GM13977 (cell line): ENCODE data around the gene NOB1.
A peak's percentile ranks its signal among the peaks of the same experiment; 100 is the strongest.

Experiments
- DNase-seq: peaks from one replicate; pipeline ENCODE4 v3.0.0; 2012; ENCODE audit warnings: low spot score
- in situ Hi-C: fragments of 300-500 bp; cut with MboI; formaldehyde crosslinking; loops from one replicate; pipeline ENCODE4 v1.12.0; 2022; ENCODE audit warnings: low sequenced_read_pairs, low pct_unique_long_range_greater_than_20kb, mixed read lengths, inconsistent platforms; ENCODE audit not compliant: unreplicated experiment
- TF ChIP-seq, protein P1 (sequence below): IDR thresholded peaks from 2 replicates; pipeline ENCODE4 v1.5.1; 2012; ENCODE audit warnings: mild to moderate bottlenecking, control low read depth; ENCODE audit not compliant: insufficient read depth; ENCODE audit errors: extremely low read depth, missing control alignments

The NOB1 gene

DNA sequence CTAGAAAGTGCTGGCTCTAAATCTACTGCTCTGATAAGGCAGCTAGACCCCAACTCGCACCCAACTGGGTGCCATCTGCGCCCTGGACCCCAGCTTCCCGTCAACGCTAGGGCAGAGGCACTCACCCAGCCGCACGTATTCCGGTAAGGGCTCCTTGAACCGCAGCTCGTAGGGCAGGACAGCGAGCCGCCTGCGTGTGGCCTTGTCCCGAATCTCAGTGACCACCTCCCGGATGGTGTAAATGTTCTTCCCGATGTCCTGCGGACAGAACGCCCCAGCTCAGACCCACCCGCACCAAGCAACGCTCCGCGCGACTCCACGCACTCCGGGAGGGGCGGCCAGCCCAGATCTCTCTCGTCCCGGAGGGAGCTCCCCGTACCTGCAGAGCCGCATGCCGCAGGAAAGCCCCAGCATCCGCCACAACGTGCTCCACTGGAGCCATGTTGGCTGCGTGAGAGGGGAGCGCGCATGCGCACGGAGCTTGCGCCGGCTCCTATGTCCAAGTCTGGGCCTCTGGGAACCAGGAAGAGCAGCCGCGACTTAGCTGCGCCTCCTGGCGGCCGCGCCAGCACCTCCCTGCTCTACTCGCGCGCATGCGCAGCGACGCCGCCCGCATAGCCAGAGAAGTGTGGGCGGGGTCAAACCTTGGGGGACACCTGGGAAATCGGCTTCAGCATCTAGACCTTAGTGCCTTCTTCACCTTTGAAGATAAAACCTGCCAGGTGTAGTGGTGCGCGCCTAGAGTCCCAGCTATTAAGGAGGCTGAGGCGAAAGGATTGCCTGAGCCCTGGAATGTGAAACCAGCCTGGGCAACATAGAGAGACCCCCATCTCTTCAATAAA lies at the start of gene NOB1:
TSS of gene NOB1 (minus strand) at position 458 of the 842 bp plus-strand sequence. CDS start at position 442, 16 bp downstream.
- TF ChIP-seq, protein P1, sequence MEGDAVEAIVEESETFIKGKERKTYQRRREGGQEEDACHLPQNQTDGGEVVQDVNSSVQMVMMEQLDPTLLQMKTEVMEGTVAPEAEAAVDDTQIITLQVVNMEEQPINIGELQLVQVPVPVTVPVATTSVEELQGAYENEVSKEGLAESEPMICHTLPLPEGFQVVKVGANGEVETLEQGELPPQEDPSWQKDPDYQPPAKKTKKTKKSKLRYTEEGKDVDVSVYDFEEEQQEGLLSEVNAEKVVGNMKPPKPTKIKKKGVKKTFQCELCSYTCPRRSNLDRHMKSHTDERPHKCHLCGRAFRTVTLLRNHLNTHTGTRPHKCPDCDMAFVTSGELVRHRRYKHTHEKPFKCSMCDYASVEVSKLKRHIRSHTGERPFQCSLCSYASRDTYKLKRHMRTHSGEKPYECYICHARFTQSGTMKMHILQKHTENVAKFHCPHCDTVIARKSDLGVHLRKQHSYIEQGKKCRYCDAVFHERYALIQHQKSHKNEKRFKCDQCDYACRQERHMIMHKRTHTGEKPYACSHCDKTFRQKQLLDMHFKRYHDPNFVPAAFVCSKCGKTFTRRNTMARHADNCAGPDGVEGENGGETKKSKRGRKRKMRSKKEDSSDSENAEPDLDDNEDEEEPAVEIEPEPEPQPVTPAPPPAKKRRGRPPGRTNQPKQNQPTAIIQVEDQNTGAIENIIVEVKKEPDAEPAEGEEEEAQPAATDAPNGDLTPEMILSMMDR, result peak; percentile 98
- in situ Hi-C loops, result loop anchor here (10.0 kb wide), 1 partner anchor 360 kb away; no protein-coding TSS in a partner anchor
- DNase-seq, result peak; percentile 93

- no peak for DNase-seq
- in situ Hi-C loops, result no loop called here
- TF ChIP-seq, protein P1, result no peak
Observed at GRCh38 chr16:69804297-69804696, 49.6 kb upstream of the NOB1 start.

DNA sequence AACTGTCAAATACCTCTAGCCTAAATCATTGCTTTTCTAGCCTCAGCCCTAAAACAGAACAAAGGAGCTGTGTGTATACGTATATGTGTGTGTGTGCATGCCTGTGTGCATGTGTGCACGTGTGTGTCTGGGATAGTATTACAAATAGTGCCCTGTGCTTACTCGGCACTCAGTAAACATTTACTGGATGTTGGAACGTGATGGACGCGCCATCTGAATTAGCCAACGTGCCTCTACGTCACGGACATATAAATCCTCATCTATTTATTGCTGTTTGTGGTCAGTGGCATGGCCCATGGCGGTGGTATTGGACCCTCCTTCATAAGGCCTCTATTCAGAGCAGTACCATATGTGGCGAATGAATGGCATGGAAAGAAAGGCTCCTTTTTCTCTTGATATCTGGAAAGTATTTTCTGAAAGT lies 44.9 kb upstream of the NOB1 start:
- no peak for DNase-seq
- in situ Hi-C loops, result no loop called here
- TF ChIP-seq, protein P1, result no peak

GRCh38 chr16:69798466-69798865 lies 43.7 kb upstream of the NOB1 start:
- DNase-seq, result no peak
- in situ Hi-C loops, result no loop called here
- TF ChIP-seq, protein P1, result no peak

- TF ChIP-seq, protein P1, result peak; percentile 83
- in situ Hi-C loops, result no loop called here
- DNase-seq, result peak; percentile 54
Observed at GRCh38 chr16:69796285-69797118, 41.8 kb upstream of the NOB1 start.

DNA sequence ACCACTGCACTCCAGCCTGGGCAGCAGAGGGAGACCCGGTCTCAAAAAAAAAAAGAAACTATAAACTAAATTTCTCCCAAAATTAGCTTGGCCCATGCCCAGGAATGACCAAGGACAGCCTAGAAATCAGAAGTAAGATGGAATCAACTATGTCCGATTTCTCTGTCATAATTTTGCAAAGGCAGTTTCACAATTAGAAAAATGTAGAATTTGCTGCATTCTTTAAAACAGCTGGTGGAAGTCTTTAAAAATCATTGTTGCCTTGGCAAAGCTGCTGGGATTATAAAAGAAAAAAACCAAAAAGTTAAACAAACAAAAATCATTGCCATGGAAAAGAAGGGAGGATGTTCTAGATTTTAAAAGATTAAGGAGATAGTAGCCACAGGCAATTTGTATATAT lies 39.8 kb upstream of the NOB1 start:
- in situ Hi-C loops, result loop anchor here (5.0 kb wide), 1 partner anchor 138 kb away; no protein-coding TSS in a partner anchor
- TF ChIP-seq, protein P1, result no peak
- DNase-seq, result no peak
